ENCODE measurements around the gene OPRD1. TPM values are rescaled to one million over a fixed set of nuclear protein-coding genes. Genes with fewer than 3 reads are reported as not detected.
A peak's percentile ranks its signal among the peaks of the same experiment; 100 is the strongest.
"Not testable (repeated sequence)": the region's sequence is repeated elsewhere in the genome, so short reads cannot be mapped to it uniquely, and the experiment has no call there.

OPRD1 gene
- total and polyA plus RNA-seq, 7 experiments from 2014 or later: not detected

GRCh38 chr1:28853093-28853742 lies 41.2 kb downstream of the OPRD1 start:
- ATAC-seq (no peak), DNase-seq (no peak)
- Histone ChIP-seq H3K27me3 (ENCODE audit: control insufficient read depth in 2 of 2, insufficient read depth in 2 of 2, low read length in 2 of 2) (no peaks in the 10 kb centered on the region), H3K27ac (ENCODE audit: low read depth, low read length) (no peak overlapping the region), H3K9me3 (ENCODE audit: control insufficient read depth in 2 of 3, low read length in 3 of 3) (no peaks in the 10 kb centered on the region), H3K4me1 (ENCODE audit: control insufficient read depth in 2 of 2, insufficient read depth in 2 of 2, low read length in 2 of 2) (no peaks in the 10 kb centered on the region), H3K36me3 (ENCODE audit: control insufficient read depth in 2 of 3, insufficient read depth in 3 of 3, low read length in 3 of 3) (no peaks in the 10 kb centered on the region), H3K4me3 (ENCODE audit: low read length) (no peak overlapping the region)
- H3K27me3 Mint-ChIP-seq: peaks cover 4 to 24% (median 8%) of the 10 kb centered on the region in 5 donors
- ChIA-PET POLR2A (no interaction called here), CTCF (no interaction called here)
- no peak overlapping the region for H3K27ac Mint-ChIP-seq
- H3K4me1 Mint-ChIP-seq: peaks cover 0 to 6% (median 0%) of the 10 kb centered on the region in 7 donors
- no peak overlapping the region for H3K4me3 Mint-ChIP-seq
- peaks cover 0 to 2% (median 0%) of the 10 kb centered on the region in 11 donors for H3K9me3 Mint-ChIP-seq
- H3K36me3 Mint-ChIP-seq: peaks cover 0 to 4% (median 0%) of the 10 kb centered on the region in 5 donors
- intact Hi-C loops (cut with micrococcal nuclease): no loop called here

- H3K27me3 ChIP-seq (ENCODE audit: control insufficient read depth in 2 of 2, insufficient read depth in 2 of 2, low read length in 2 of 2); DNase-seq; H3K27ac ChIP-seq (ENCODE audit: low read depth, low read length); H3K27ac Mint-ChIP-seq; H3K9me3 ChIP-seq (ENCODE audit: control insufficient read depth in 2 of 3, low read length in 3 of 3); H3K36me3 Mint-ChIP-seq; CTCF ChIA-PET; H3K9me3 Mint-ChIP-seq; H3K4me1 ChIP-seq (ENCODE audit: control insufficient read depth in 2 of 2, insufficient read depth in 2 of 2, low read length in 2 of 2); H3K36me3 ChIP-seq (ENCODE audit: control insufficient read depth in 2 of 3, insufficient read depth in 3 of 3, low read length in 3 of 3); POLR2A ChIA-PET; intact Hi-C loops (cut with micrococcal nuclease); H3K4me3 ChIP-seq (ENCODE audit: low read length); H3K4me3 Mint-ChIP-seq; H3K4me1 Mint-ChIP-seq; ATAC-seq: not testable (repeated sequence)
- H3K27me3 Mint-ChIP-seq: peaks cover 4 to 22% (median 8%) of the 10 kb centered on the region in 5 donors
These were observed 42.4 kb downstream of the OPRD1 start for GRCh38 chr1:28854406-28854805.

GRCh38 chr1:28855046-28855445 lies 43.1 kb downstream of the OPRD1 start:
- H3K9me3 Mint-ChIP-seq: peaks cover 0 to 2% (median 0%) of the 10 kb centered on the region in 11 donors
- CTCF ChIA-PET: interaction anchor here (0.6 kb wide), 1 partner anchor 81 kb away, joined by 6 read pairs; no protein-coding TSS in a partner anchor

GRCh38 chr1:28855469-28855951 lies 43.5 kb downstream of the OPRD1 start:
- Histone ChIP-seq H3K4me1 (ENCODE audit: control insufficient read depth in 2 of 2, insufficient read depth in 2 of 2, low read length in 2 of 2) (no peaks in the 10 kb centered on the region), H3K27me3 (ENCODE audit: control insufficient read depth in 2 of 2, insufficient read depth in 2 of 2, low read length in 2 of 2) (no peaks in the 10 kb centered on the region), H3K27ac (ENCODE audit: low read depth, low read length) (no peak overlapping the region), H3K36me3 (ENCODE audit: control insufficient read depth in 2 of 3, insufficient read depth in 3 of 3, low read length in 3 of 3) (no peaks in the 10 kb centered on the region), H3K4me3 (ENCODE audit: low read length) (no peak overlapping the region), H3K9me3 (ENCODE audit: control insufficient read depth in 2 of 3, low read length in 3 of 3) (no peaks in the 10 kb centered on the region)
- ATAC-seq: no peak
- Mint-ChIP-seq H3K9me3 (peaks cover 0 to 2% (median 0%) of the 10 kb centered on the region in 11 donors), H3K36me3 (peaks cover 0 to 4% (median 0%) of the 10 kb centered on the region in 5 donors), H3K27ac (no peak overlapping the region), H3K4me3 (no peak overlapping the region), H3K27me3 (peaks cover 4 to 22% (median 8%) of the 10 kb centered on the region in 5 donors), H3K4me1 (peaks cover 0 to 6% (median 0%) of the 10 kb centered on the region in 7 donors)
- ChIA-PET CTCF (interaction anchor here (0.6 kb wide), 1 partner anchor 80 kb away, joined by 6 read pairs; no protein-coding TSS in a partner anchor), POLR2A (no interaction called here)
- no peak for DNase-seq
- intact Hi-C loops (cut with micrococcal nuclease): no loop called here

More at GRCh38 chr1:28855046-28855445, 43.1 kb downstream of the OPRD1 start:
- no peaks in the 10 kb centered on the region for H3K27me3 ChIP-seq (ENCODE audit: control insufficient read depth in 2 of 2, insufficient read depth in 2 of 2, low read length in 2 of 2)
- no peak overlapping the region for H3K4me3 Mint-ChIP-seq
- ATAC-seq (no peak), DNase-seq (no peak)
- H3K27ac ChIP-seq (ENCODE audit: low read depth, low read length): no peak overlapping the region
- no peaks in the 10 kb centered on the region for H3K9me3 ChIP-seq (ENCODE audit: control insufficient read depth in 2 of 3, low read length in 3 of 3)
- intact Hi-C loops (cut with micrococcal nuclease): no loop called here
- H3K4me1 ChIP-seq (ENCODE audit: control insufficient read depth in 2 of 2, insufficient read depth in 2 of 2, low read length in 2 of 2): no peaks in the 10 kb centered on the region
- H3K4me3 ChIP-seq (ENCODE audit: low read length): no peak overlapping the region
- peaks cover 0 to 4% (median 0%) of the 10 kb centered on the region in 5 donors for H3K36me3 Mint-ChIP-seq
- peaks cover 0 to 6% (median 0%) of the 10 kb centered on the region in 7 donors for H3K4me1 Mint-ChIP-seq
- POLR2A ChIA-PET: no interaction called here
- H3K27me3 Mint-ChIP-seq: peaks cover 4 to 22% (median 8%) of the 10 kb centered on the region in 5 donors
- no peak overlapping the region for H3K27ac Mint-ChIP-seq
- H3K36me3 ChIP-seq (ENCODE audit: control insufficient read depth in 2 of 3, insufficient read depth in 3 of 3, low read length in 3 of 3): no peaks in the 10 kb centered on the region

- ATAC-seq (no peak), DNase-seq (no peak)
- no peak overlapping the region for H3K4me3 Mint-ChIP-seq
- H3K27ac Mint-ChIP-seq: peak overlapping the region in 1 of 9 donors; percentile 46
- no peaks in the 10 kb centered on the region for H3K27me3 ChIP-seq (ENCODE audit: control insufficient read depth in 2 of 2, insufficient read depth in 2 of 2, low read length in 2 of 2)
- ChIA-PET POLR2A (no interaction called here), CTCF (interaction anchor here (0.6 kb wide), 1 partner anchor 186 kb away, joined by 3 read pairs; no protein-coding TSS in a partner anchor)
- peaks cover 0 to 6% (median 0%) of the 10 kb centered on the region in 7 donors for H3K4me1 Mint-ChIP-seq
- intact Hi-C loops (cut with micrococcal nuclease): no loop called here
- peaks cover 0 to 4% (median 0%) of the 10 kb centered on the region in 5 donors for H3K36me3 Mint-ChIP-seq
- no peaks in the 10 kb centered on the region for H3K9me3 ChIP-seq (ENCODE audit: control insufficient read depth in 2 of 3, low read length in 3 of 3)
- H3K9me3 Mint-ChIP-seq: peaks cover 0 to 2% (median 0%) of the 10 kb centered on the region in 11 donors
- no peaks in the 10 kb centered on the region for H3K36me3 ChIP-seq (ENCODE audit: control insufficient read depth in 2 of 3, insufficient read depth in 3 of 3, low read length in 3 of 3)
- peaks cover 4 to 18% (median 8%) of the 10 kb centered on the region in 5 donors for H3K27me3 Mint-ChIP-seq
- H3K4me3 ChIP-seq (ENCODE audit: low read length): no peak overlapping the region
- no peaks in the 10 kb centered on the region for H3K4me1 ChIP-seq (ENCODE audit: control insufficient read depth in 2 of 2, insufficient read depth in 2 of 2, low read length in 2 of 2)
- H3K27ac ChIP-seq (ENCODE audit: low read depth, low read length): no peak overlapping the region
These were observed 44.0 kb downstream of the OPRD1 start for GRCh38 chr1:28855969-28856368.

- ATAC-seq (no peak), DNase-seq (no peak)
- Mint-ChIP-seq H3K27me3 (peaks cover 0 to 10% (median 0%) of the 10 kb centered on the region in 5 donors), H3K4me3 (no peak overlapping the region), H3K27ac (no peak overlapping the region), H3K36me3 (no peaks in the 10 kb centered on the region), H3K9me3 (no peaks in the 10 kb centered on the region), H3K4me1 (no peaks in the 10 kb centered on the region)
- ChIA-PET CTCF (no interaction called here), POLR2A (interaction anchor here (0.6 kb wide), 1 partner anchor 256 kb away, joined by 3 read pairs; no protein-coding TSS in a partner anchor)
- Histone ChIP-seq H3K4me1 (ENCODE audit: control insufficient read depth in 2 of 2, insufficient read depth in 2 of 2, low read length in 2 of 2) (no peaks in the 10 kb centered on the region), H3K27ac (ENCODE audit: low read depth, low read length) (no peak overlapping the region), H3K4me3 (ENCODE audit: low read length) (no peak overlapping the region), H3K9me3 (ENCODE audit: control insufficient read depth in 2 of 3, low read length in 3 of 3) (no peaks in the 10 kb centered on the region), H3K36me3 (ENCODE audit: control insufficient read depth in 2 of 3, insufficient read depth in 3 of 3, low read length in 3 of 3) (no peaks in the 10 kb centered on the region), H3K27me3 (ENCODE audit: control insufficient read depth in 2 of 2, insufficient read depth in 2 of 2, low read length in 2 of 2) (no peaks in the 10 kb centered on the region)
- intact Hi-C loops (cut with micrococcal nuclease): no loop called here
These were observed 48.5 kb downstream of the OPRD1 start for GRCh38 chr1:28860332-28861073.
